WI38 (cell line): ENCODE data around the gene UNC5B.

Experiments
- H3K4me3 ChIP-seq: 2 replicates; pipeline ENCODE4 v1.5.1; 2011; ENCODE audit warnings: low read depth, mild to moderate bottlenecking, control low read depth, low read length
- TF ChIP-seq, protein P1 (sequence below): IDR thresholded peaks from 2 replicates; pipeline ENCODE4 v1.5.1; 2012; ENCODE audit warnings: low read depth, mild to moderate bottlenecking, control low read depth, low read length

Gene UNC5B

DNA sequence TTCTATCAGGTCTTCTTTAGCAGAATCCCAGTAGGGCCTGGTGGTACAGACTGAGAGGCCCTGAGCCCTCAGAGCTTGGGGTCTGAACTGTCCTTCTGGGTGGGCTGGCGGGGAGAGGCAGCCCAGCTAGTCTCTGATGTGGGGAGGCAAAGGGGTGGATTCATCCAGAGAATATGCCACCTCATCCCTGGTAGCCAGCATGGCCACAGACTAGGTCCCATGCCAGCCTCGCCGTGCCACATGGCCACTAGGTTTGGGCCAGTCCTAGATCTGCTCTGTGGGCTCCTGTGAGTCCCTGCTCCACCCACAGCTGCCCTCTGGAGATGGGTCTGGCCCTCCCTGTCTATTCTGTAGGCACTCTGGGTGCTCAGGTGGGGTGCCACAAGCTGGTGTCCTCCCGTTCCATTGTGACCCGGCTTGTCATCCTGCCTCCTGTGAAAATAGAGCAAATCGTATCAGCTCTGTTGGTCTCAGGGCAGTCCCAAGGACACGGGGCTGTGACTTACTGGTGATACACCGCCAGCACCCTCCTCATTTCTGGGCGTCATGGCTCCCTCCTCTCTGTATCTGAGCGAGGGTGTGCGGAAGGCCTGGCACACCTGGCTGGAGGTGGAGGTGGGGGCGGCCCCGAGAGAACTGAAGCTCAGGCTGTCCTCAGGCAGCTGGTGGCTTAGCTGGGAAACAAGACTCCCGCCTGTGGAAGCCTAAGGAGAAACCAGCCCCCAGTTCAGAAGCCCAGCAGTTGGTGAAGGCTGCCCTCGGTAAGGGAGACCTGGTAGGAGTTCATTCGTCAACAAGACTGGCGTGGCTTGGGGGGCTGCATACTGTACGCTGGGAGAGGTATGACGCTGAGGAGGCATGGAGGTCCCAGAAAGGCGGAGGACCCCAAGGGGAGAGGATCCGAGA lies 33.3 kb downstream of the UNC5B start:
- no peak overlapping the region for H3K4me3 ChIP-seq
- TF ChIP-seq, protein P1, sequence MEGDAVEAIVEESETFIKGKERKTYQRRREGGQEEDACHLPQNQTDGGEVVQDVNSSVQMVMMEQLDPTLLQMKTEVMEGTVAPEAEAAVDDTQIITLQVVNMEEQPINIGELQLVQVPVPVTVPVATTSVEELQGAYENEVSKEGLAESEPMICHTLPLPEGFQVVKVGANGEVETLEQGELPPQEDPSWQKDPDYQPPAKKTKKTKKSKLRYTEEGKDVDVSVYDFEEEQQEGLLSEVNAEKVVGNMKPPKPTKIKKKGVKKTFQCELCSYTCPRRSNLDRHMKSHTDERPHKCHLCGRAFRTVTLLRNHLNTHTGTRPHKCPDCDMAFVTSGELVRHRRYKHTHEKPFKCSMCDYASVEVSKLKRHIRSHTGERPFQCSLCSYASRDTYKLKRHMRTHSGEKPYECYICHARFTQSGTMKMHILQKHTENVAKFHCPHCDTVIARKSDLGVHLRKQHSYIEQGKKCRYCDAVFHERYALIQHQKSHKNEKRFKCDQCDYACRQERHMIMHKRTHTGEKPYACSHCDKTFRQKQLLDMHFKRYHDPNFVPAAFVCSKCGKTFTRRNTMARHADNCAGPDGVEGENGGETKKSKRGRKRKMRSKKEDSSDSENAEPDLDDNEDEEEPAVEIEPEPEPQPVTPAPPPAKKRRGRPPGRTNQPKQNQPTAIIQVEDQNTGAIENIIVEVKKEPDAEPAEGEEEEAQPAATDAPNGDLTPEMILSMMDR = no peak

DNA sequence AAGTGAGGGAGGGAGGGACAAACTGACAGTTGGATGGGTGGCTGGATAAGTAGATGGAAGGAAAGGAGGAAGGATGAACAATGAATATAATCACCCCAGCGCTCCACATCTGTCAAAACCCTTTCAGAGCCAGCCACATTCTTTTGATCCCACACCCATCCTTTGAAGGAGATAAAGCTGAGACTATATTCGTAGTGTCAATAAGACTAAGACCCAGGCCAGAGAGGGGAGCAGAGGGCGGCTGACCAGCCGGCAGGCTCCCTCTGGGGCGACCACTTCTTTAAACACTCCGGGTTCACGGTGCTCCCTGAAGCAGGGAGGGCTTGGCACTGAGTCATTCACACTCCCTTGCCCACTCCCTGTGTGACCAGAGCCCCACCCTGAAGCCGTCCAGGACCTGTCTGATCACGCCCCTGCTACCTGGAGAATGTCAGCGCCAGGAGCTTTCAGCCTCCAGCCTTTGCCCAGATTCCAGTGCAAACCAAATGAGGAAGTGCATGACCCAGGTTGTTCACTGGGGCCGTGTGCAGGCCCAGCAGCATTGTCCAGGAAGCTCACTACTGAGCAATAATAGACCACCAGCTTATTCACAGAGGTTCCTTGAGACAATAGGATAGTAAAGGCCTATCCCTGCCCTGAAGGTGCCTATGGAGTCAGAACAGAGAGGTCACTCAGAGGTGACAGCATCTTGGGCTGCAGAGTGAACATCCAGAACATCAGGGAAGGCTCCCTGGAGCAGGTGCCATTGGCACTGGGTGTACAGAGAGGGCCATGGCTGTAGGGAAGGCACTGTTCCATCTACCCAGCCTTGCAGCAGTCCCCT lies 34.4 kb downstream of the UNC5B start:
- TF ChIP-seq, protein P1 = no peak

DNA sequence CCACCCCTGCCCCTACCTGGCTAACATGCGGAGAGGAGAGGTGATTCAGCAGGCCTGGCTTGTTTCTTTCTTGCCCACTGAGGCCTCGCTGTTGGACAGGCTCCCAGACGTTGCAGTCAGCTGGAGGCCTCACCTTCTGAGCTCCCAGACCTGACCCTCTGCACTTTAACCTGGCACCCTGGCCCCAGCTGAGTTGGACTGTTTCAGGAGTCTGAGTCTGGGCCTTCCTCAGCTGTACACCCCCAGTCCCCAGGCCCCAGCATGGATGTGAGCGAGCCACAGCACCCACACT lies 35.0 kb downstream of the UNC5B start:
- H3K4me3 ChIP-seq = no peak overlapping the region
- TF ChIP-seq, protein P1 = no peak

More for the DNA sequence above, 34.4 kb downstream of the UNC5B start:
- H3K4me3 ChIP-seq = no peak overlapping the region

DNA sequence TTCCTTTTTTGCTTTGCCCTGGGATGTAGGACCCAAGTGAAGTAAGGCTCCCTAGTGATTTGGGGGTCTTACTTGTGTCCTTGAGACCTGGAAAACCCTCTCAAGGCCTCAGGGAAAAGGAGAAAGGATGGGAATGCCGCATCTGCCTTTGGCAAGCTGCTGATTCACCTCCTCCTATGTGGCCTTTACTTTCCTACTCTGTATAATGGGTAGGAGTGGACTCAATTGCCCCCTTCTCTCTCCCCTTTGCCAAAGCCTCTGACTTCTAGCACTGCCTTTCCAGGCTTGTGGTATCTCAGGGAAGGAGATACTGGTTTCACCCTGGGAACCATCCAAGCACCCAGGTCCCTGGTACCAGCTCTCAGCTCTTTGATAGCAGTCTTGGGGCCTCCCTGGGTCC lies 35.4 kb downstream of the UNC5B start:
- no peak overlapping the region for H3K4me3 ChIP-seq
- TF ChIP-seq, protein P1 = no peak

DNA sequence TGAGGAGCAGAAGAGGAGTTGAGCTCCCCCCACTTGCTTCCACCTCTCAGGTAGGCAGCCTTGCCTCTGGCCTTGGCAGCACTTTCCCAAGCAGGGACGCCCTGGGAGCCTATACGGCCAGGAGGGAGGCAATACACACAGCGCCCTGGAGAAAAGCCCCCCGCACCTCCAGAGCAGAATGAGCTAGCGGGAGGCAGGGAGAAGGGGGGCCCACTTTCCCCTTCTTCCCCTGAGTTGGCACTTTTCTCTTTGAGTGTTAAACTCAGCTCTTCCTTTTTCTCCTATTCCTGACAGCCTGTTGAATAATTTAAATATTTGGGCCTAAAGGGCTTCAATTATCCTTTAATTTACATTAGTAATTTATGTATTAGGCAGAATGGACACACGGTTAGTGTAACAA lies 35.8 kb downstream of the UNC5B start:
- TF ChIP-seq, protein P1 = no peak
- no peak overlapping the region for H3K4me3 ChIP-seq

DNA sequence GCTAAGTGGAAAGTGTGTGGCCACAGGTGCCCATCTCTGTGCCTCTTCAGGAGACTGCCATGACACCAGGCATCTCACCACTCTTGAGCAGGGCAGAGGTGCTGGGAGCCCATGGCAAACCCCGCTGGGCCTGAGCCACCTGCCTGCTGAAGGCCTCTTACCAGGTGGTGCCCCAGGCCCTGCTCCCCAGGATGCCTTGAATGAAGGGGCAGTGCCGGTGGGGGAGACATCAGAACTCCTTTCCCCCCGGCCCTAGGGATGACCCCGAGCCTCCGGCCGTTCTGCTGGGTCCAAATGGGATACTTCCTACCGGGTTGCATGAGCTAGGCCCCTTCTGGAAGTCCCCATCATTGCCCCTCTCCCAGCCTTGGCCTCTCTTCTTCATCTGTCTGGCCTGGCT lies 37.6 kb downstream of the UNC5B start:
- TF ChIP-seq, protein P1 = no peak
- H3K4me3 ChIP-seq = no peak overlapping the region

DNA sequence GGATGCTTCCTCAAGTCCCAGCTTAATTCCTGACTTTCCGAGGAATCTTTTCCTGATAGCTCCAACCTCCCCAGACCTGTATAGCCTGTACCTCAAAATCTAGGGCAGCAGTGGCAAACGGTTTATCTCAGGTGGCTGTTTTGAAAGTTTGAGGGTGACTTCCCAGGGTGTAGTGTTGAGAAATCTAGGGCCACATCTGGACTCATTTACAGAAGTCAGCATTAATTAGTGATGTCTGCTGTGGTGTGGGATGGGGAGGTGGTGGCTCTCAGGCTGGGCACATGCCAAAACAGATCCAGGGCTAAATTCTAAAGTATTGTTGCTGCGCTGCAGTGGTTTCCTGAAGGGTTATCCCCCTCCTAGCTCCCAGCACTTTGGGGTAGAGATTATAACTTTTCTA lies 38.0 kb downstream of the UNC5B start:
- TF ChIP-seq, protein P1 = no peak
- no peak overlapping the region for H3K4me3 ChIP-seq
